GM23338 (cell line): Measurements from ENCODE around the gene CDK14. TPM values are rescaled to one million over a fixed set of nuclear protein-coding genes. Genes with fewer than 3 reads are reported as not detected.

Experiments
- ATAC-seq: fragments of 200-7000 bp; cut with Tn5 transposase; 3 replicates; pipeline ENCODE4 v1.9.1; 2020
- DNase-seq: peaks from one replicate; pipeline ENCODE4 v3.0.0-alpha.2; 2015; ENCODE audit warnings: low spot score
- H2AFZ ChIP-seq: fragments of 200-600 bp; sonication (generic); 2 replicates; pipeline ENCODE4 v1.8.0; 2016; ENCODE audit warnings: antibody characterized with exemption, mild to moderate bottlenecking, moderate library complexity
- H3F3A ChIP-seq: fragments of 200-600 bp; sonication (generic); replicated peaks from 2 replicates; pipeline ENCODE4 v1.8.0; 2017; ENCODE audit warnings: antibody characterized with exemption, mixed run types, low read depth
- H3K27ac ChIP-seq: fragments of 200-600 bp; sonication (generic); 2 replicates; pipeline ENCODE4 v1.6.1; 2016; ENCODE audit warnings: low read depth
- H3K27me3 ChIP-seq: fragments of 200-600 bp; sonication (generic); 2 replicates; pipeline ENCODE4 v1.8.0; 2016; ENCODE audit warnings: mild to moderate bottlenecking, mixed run types, moderate library complexity; ENCODE audit not compliant: insufficient read depth
- H3K36me3 ChIP-seq: fragments of 200-600 bp; sonication (generic); 2 replicates; pipeline ENCODE4 v1.8.0; 2016; ENCODE audit warnings: mild to moderate bottlenecking; ENCODE audit not compliant: insufficient read depth
- H3K4me1 ChIP-seq: fragments of 200-600 bp; sonication (generic); 2 replicates; pipeline ENCODE4 v1.8.0; 2016; ENCODE audit warnings: mild to moderate bottlenecking, moderate library complexity; ENCODE audit not compliant: insufficient read depth
- H3K4me2 ChIP-seq: fragments of 200-600 bp; sonication (generic); 2 replicates; pipeline ENCODE4 v1.7.1; 2017; ENCODE audit warnings: mixed run types
- H3K4me3 ChIP-seq: fragments of 200-600 bp; sonication (generic); 2 replicates; pipeline ENCODE4 v1.6.1; 2016; ENCODE audit warnings: mixed run types
- H3K79me2 ChIP-seq: fragments of 200-600 bp; sonication (generic); replicated peaks from 2 replicates; pipeline ENCODE4 v1.8.0; 2017; ENCODE audit warnings: mild to moderate bottlenecking; ENCODE audit not compliant: insufficient read depth
- H3K9me2 ChIP-seq: fragments of 200-600 bp; sonication (generic); 2 replicates; pipeline ENCODE4 v1.8.0; 2017; ENCODE audit not compliant: insufficient read depth
- H4K20me1 ChIP-seq: fragments of 200-600 bp; sonication (generic); replicated peaks from 2 replicates; pipeline ENCODE4 v1.8.0; 2017; ENCODE audit warnings: mild to moderate bottlenecking; ENCODE audit not compliant: insufficient read depth
- H3K27ac Mint-ChIP-seq: 2 replicates; pipeline ENCODE4 v1.8.0; 2020; ENCODE audit warnings: inconsistent platforms, mild to moderate bottlenecking, moderate library complexity, mixed read lengths
- H3K27me3 Mint-ChIP-seq: 3 replicates; pipeline ENCODE4 v1.8.0; 2022; ENCODE audit warnings: low read depth, mild to moderate bottlenecking, moderate library complexity, mixed read lengths, inconsistent platforms; ENCODE audit not compliant: insufficient read depth, poor library complexity
- H3K36me3 Mint-ChIP-seq: 3 replicates; pipeline ENCODE4 v1.8.0; 2021; ENCODE audit warnings: low read depth, mild to moderate bottlenecking, inconsistent platforms, moderate library complexity, mixed read lengths
- H3K4me1 Mint-ChIP-seq: 3 replicates; pipeline ENCODE4 v1.8.0; 2020; ENCODE audit warnings: mild to moderate bottlenecking, inconsistent platforms, mixed read lengths
- H3K4me3 Mint-ChIP-seq: 3 replicates; pipeline ENCODE4 v1.8.0; 2021; ENCODE audit warnings: moderate library complexity, mild to moderate bottlenecking, inconsistent platforms, mixed read lengths
- H3K9me3 Mint-ChIP-seq: 3 replicates; pipeline ENCODE4 v1.8.0; 2020; ENCODE audit warnings: moderate library complexity, mild to moderate bottlenecking, inconsistent platforms, mixed read lengths
- CREB1 ChIP-seq: fragments of 250-450 bp; sonication (Bioruptor Pico); IDR thresholded peaks from 2 replicates; pipeline ENCODE4 v1.5.0; 2020; ENCODE audit warnings: low read depth, mild to moderate bottlenecking, moderate library complexity
- EZH2phosphoT487 ChIP-seq: fragments of 200-600 bp; sonication (generic); IDR thresholded peaks from one replicate; pipeline ENCODE4 v1.8.1; 2018; ENCODE audit warnings: antibody characterized with exemption; ENCODE audit not compliant: unreplicated experiment
- NANOG ChIP-seq: IDR thresholded peaks from 2 replicates; pipeline ENCODE4 v1.6.1; 2016; ENCODE audit warnings: antibody characterized with exemption, borderline replicate concordance
- POLR2AphosphoS5 ChIP-seq: IDR thresholded peaks from 2 replicates; pipeline ENCODE4 v1.6.1; 2016; ENCODE audit warnings: antibody characterized with exemption, low read depth
- STAT1 ChIP-seq: IDR thresholded peaks from one replicate; pipeline ENCODE4 v1.6.1; 2016; ENCODE audit warnings: antibody characterized with exemption; ENCODE audit not compliant: unreplicated experiment
- ZNF331 ChIP-seq: fragments of 250-450 bp; sonication (Bioruptor Pico); IDR thresholded peaks from 2 replicates; pipeline ENCODE4 v1.5.0; 2020; ENCODE audit warnings: low read depth, mild to moderate bottlenecking, moderate library complexity
- polyA plus RNA-seq: library from polyadenylated mRNA; unstranded; fragments of >200 nt; fragmentation: Nextera tagmentation; extraction: Ambion mirVana; gene quantifications from 2 replicates; pipeline ENCODE4 v1.2.1, GENCODE V29; 2016
- total RNA-seq: library from RNA; depleted of rRNA; stranded (reverse); fragments of >200 nt; shearing (Covaris generic); gene quantifications from 2 replicates; pipeline ENCODE4 v1.2.3, GENCODE V29; 2014
- TF ChIP-seq, protein P1 (sequence below), 2 experiments: fragments of 200-600 bp in 1 of 2; sonication (generic) in 1 of 2; conservative IDR thresholded peaks; 2 replicates each; pipeline versions ENCODE4 v1.5.1 to v1.6.1; 2016 to 2017; ENCODE audit warnings: antibody characterized with exemption in 2 of 2, low read depth in 2 of 2, mild to moderate bottlenecking in 2 of 2, moderate library complexity in 1 of 2
- TF ChIP-seq, protein P2 (sequence below): IDR thresholded peaks from 2 replicates; pipeline ENCODE4 v1.6.1; 2016; ENCODE audit warnings: antibody characterized with exemption

Gene CDK14
- total and polyA plus RNA-seq, 2 experiments from 2014 or later = 11.2 to 24.0 TPM

DNA sequence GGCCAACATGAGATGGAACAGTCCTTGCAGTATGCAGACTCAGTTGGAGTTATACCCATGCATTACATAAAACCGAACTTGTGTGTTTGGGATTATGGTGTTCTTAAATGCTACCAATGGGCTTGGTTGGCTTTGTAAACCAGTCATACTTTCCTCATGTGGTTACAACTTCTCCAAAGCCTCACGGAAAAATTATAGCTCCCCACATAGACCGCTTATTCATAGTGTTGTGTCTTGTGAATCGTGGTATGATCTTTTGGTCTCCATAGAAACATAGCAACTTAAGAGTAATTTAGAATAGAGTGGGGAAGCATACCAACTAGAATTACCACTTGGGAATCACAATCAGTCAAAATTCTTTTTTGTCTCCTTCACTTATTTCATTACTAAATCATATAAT, 555.8 kb downstream of the CDK14 start (continued):
- TF ChIP-seq, protein P1, sequence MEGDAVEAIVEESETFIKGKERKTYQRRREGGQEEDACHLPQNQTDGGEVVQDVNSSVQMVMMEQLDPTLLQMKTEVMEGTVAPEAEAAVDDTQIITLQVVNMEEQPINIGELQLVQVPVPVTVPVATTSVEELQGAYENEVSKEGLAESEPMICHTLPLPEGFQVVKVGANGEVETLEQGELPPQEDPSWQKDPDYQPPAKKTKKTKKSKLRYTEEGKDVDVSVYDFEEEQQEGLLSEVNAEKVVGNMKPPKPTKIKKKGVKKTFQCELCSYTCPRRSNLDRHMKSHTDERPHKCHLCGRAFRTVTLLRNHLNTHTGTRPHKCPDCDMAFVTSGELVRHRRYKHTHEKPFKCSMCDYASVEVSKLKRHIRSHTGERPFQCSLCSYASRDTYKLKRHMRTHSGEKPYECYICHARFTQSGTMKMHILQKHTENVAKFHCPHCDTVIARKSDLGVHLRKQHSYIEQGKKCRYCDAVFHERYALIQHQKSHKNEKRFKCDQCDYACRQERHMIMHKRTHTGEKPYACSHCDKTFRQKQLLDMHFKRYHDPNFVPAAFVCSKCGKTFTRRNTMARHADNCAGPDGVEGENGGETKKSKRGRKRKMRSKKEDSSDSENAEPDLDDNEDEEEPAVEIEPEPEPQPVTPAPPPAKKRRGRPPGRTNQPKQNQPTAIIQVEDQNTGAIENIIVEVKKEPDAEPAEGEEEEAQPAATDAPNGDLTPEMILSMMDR (conservative IDR thresholded peaks at IDR 0.05; ENCODE audit: low read depth in 2 of 2) = no peak

DNA sequence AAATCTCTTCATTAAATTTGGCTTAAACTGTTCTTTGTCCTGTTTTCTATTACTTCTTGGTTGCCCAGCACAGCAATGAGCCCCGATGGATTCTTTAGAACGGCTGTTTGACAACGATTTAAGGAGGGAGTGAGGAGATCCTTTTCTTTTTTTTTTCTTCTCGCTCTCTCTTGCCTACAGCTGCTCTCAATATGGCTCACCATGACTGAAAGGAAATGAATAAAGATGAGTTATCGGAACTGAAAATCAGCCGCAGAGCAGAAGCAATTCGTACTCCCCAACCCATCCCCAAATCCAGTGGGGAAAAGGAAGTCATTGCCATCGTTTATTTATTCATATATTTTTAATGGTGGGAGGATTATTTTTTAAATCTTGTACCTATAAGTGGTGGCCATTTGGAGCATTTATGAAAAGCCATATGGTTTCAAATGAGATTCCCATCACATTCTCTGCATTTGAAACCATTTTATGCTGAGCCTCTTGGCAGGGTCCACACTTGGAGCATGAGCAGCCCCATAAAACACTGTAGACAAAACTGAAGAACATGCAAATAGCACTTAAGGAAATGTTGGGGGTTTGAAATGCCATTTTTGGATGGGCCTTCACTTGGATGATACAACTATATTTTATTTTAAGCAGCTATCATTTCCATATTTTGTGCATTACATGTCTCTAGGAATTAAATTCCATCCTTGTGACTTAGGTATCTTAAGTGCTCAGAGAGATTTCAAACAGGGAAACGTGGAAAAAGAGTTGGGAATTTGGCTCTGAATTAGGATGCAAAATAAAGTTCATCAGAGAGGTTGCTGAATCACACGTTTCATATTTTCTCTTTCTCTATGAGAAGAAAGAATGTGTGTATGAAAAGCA, 560.4 kb downstream of the CDK14 start:
- DNase-seq (no peak), ATAC-seq (no peak)
- Mint-ChIP-seq H3K4me1 (no peaks in the 10 kb centered on the region), H3K4me3 (no peak overlapping the region), H3K36me3 (no peaks in the 10 kb centered on the region), H3K27me3 (no peaks in the 10 kb centered on the region), H3K27ac (no peak overlapping the region), H3K9me3 (no peaks in the 10 kb centered on the region)
- Histone ChIP-seq H3K9me2 (no peaks in the 10 kb centered on the region), H3K36me3 (no peaks in the 10 kb centered on the region), H3K27me3 (no peaks in the 10 kb centered on the region), H3K4me1 (no peaks in the 10 kb centered on the region), H3K4me3 (no peak overlapping the region), H3K79me2 (no peaks in the 10 kb centered on the region), H3K4me2 (no peak overlapping the region), H3F3A (no peaks in the 10 kb centered on the region), H4K20me1 (no peaks in the 10 kb centered on the region; the same call in 1 of the 2 replicates), H3K27ac (no peak overlapping the region), H2AFZ (no peak overlapping the region)
- TF ChIP-seq, protein P1 (conservative IDR thresholded peaks at IDR 0.05; ENCODE audit: low read depth in 2 of 2) = no peak
- TF ChIP-seq EZH2phosphoT487 (no peak), ZNF331 (CRISPR knock-in tag) (no peak)

DNA sequence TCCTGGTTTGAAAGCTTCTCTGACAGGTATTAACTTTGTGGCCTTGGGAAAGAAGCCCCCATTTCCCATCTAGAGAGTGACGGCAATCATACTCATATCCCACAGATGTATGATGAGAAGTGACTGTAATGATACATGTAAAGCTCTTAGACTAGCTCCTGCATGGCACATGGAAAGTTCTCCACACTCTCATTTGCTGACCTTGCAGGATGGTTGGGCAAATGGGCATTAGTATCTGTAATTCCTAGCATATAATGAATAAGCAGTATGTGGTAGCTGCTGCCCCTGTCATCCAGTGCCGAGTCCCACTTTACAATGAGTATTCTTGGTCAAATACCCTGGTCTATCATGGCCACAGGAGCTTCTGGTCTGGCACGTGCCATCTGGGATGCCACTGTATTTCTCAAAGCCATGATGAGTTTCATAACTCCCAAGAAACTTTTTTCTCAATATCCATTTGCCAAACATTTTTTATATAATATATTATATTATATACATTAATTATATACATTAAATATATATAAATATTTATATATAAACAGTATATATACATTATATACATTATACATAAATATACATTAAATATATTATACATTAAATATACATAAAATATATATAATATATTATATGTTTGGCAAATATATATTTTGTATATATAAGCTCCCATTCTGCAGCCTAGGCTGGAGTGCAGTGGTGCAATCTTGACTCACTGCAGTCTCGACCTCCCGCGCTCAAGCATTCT, 561.6 kb downstream of the CDK14 start:
- H3K4me1 ChIP-seq = no peaks in the 10 kb centered on the region
- H3K79me2 ChIP-seq = no peaks in the 10 kb centered on the region
- no peak overlapping the region for H3K4me2 ChIP-seq
- H3K4me3 ChIP-seq = no peak overlapping the region
- ATAC-seq = no peak
- H3K27me3 ChIP-seq = no peaks in the 10 kb centered on the region
- H3K9me2 ChIP-seq = no peaks in the 10 kb centered on the region
- Mint-ChIP-seq H3K9me3 (no peaks in the 10 kb centered on the region), H3K27me3 (no peaks in the 10 kb centered on the region), H3K4me1 (no peaks in the 10 kb centered on the region), H3K27ac (no peak overlapping the region), H3K36me3 (no peaks in the 10 kb centered on the region), H3K4me3 (no peak overlapping the region)
- TF ChIP-seq STAT1 = no peak
- TF ChIP-seq NANOG = no peak
- TF ChIP-seq, protein P1 (conservative IDR thresholded peaks at IDR 0.05; ENCODE audit: low read depth in 2 of 2) = no peak
- TF ChIP-seq, protein P2, sequence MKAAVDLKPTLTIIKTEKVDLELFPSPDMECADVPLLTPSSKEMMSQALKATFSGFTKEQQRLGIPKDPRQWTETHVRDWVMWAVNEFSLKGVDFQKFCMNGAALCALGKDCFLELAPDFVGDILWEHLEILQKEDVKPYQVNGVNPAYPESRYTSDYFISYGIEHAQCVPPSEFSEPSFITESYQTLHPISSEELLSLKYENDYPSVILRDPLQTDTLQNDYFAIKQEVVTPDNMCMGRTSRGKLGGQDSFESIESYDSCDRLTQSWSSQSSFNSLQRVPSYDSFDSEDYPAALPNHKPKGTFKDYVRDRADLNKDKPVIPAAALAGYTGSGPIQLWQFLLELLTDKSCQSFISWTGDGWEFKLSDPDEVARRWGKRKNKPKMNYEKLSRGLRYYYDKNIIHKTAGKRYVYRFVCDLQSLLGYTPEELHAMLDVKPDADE = no peak
- TF ChIP-seq POLR2AphosphoS5 = no peak
- TF ChIP-seq CREB1 (CRISPR knock-in tag) = no peak
- no peak overlapping the region for H2AFZ ChIP-seq
- H3K27ac ChIP-seq = no peak overlapping the region
- no peaks in the 10 kb centered on the region for H3K36me3 ChIP-seq
- no peaks in the 10 kb centered on the region; the same call in 1 of the 2 replicates for H4K20me1 ChIP-seq
- DNase-seq = no peak
- no peaks in the 10 kb centered on the region for H3F3A ChIP-seq
